ENCODE data around the gene REP15.
"Not testable (repeated sequence)": the region's sequence is repeated elsewhere in the genome, so short reads cannot be mapped to it uniquely, and the experiment has no call there.

Gene REP15, protein sequence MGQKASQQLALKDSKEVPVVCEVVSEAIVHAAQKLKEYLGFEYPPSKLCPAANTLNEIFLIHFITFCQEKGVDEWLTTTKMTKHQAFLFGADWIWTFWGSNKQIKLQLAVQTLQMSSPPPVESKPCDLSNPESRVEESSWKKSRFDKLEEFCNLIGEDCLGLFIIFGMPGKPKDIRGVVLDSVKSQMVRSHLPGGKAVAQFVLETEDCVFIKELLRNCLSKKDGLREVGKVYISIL

DNA sequence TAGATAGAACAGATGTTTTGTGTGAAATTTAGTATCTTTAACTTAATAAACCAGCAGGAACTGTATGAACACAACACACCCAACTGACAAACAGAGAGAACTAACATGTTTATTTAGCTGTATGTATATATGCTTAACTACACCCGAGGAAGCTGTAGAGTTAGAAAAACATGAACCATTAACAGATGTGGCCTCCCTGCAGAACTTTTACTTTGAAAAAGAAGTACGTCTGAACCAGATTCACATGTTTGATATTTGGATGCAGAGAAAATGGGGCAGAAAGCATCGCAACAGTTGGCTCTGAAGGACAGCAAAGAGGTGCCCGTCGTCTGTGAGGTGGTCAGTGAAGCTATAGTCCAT lies at the start of gene REP15:
Gene REP15 (plus strand): TSS at position 155 of the 360 bp plus-strand sequence. CDS start 116 bp downstream, at position 271.
- DNase-seq (ENCODE audit: extremely low read depth in 1 of 2, low read depth in 1 of 2), result no peak

DNA sequence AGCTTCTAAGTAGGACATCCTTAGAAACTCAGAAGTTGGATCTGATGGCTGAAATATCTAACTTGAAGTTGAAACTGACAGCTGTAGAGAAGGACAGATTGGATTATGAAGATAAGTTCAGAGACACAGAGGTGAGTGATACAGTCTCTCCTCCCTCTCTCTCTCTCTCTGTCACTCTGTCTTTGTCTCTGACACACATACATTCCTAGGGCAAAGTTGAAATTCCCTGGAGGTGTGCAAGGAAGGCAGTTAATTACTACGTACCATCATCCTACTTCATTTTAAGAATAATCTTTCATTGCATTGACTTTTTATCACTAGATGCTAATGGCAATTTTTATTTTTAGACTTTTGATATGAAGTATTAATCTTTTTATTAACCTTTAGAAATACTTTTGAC lies 46.2 kb upstream of the REP15 start:
- DNase-seq (ENCODE audit: extremely low read depth in 1 of 2, low read depth in 1 of 2), result no peak

DNA sequence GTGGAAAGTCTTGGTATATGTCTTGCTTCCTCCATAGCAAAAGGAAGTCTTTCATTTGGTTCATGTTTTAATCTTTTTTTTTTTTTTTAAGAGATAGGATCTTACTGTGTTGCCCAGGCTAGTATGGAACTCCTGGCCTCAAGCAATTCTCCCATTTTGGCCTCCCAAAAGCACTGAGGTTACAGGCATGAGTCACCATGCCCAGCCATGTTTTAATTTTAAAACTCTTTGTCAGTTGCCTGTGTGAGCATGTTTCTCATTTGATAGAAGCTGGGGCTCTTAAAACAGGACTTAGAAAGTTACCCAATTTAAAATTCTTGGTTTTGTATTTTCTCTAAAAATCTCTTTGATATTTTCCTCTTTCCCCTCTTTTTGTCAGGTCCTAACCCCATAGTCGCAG lies 45.0 kb upstream of the REP15 start:
- DNase-seq (ENCODE audit: extremely low read depth in 1 of 2, low read depth in 1 of 2), result no peak

DNA sequence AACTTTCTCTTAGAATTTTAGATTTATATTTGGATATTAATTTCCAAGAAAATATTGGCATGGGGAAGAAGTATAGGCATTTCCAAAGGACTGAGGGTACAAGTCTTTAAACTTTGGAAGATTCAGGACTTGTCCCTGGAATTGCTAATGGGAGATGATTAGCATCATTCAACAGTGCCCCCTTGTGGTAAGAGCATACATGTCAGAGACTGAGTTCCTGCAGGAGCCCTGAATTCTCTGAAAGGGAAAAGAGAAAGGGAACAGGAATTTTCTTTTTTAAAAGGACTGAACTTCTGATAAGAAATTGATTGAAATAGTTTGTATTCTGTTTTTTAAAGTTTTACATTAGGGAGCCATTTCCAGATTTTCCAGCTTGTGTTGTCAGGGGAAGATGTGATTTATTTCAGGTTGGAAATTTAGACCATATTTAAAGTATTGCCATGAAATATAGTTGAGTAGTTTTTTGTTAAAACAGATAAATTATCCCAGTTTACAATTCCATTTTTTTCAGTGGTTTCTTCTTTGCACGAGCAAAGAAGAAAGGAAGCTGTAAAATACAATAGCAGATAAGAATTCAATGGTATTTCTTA lies 44.0 kb upstream of the REP15 start:
- DNase-seq (ENCODE audit: extremely low read depth in 1 of 2, low read depth in 1 of 2), result no peak

DNA sequence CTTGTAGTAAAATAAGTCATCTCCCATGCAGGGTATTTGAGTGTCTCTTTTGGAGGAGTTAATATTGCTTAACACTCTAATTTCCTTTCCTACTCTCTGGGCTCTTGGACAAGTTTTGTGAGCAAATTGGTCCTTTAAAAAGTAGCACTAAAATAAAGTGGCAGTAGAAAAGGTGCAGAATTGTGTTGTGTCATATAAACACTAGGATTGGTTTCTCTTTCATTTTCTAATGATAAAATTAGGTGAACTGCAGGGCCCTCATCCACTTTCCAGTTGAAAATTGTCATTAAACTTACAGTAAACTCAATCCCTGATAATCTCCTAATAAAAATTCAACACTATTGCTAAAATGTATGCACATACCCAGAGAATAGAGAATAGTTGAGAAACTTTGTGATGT lies 42.6 kb upstream of the REP15 start:
- DNase-seq (ENCODE audit: extremely low read depth in 1 of 2, low read depth in 1 of 2), result no peak

DNA sequence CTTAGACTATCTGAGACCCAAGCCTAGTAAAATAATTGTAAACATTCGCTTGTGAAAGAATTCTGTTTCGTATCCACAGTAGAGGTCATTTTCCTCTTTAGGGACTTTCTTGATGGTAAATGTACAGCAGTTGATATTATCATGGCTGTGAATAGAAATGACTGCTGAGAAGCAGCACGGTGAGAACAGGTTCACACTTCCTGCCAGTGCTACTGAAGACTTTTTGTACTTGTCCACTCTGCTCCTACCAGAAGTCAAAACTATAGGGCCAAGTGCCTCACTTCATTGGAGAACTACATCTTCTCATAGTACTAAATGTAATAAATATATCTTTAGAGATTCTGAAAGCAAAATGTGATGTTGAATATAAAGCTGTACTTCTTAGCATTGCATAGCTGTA lies 40.8 kb upstream of the REP15 start:
- DNase-seq (ENCODE audit: extremely low read depth in 1 of 2, low read depth in 1 of 2), result not testable (repeated sequence)

DNA sequence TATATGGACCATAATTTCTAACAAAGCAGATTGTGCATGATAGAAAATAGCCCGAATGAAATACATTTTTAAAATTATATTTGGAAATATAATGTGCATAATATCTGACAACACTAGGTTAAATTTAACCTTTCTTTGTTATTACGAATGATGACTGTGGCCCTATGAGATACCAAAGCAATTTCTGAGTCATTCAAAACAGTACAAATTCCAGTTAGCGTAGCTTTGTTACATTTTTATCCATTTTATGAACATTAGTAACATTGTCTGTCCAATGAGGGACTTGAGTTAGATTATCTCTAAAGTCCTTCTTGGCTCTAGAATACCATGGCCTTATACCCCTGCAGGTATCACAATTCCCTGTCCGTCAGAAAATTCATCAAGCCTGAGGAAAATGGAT lies 39.0 kb upstream of the REP15 start:
- no peak for DNase-seq (ENCODE audit: extremely low read depth in 1 of 2, low read depth in 1 of 2)

DNA sequence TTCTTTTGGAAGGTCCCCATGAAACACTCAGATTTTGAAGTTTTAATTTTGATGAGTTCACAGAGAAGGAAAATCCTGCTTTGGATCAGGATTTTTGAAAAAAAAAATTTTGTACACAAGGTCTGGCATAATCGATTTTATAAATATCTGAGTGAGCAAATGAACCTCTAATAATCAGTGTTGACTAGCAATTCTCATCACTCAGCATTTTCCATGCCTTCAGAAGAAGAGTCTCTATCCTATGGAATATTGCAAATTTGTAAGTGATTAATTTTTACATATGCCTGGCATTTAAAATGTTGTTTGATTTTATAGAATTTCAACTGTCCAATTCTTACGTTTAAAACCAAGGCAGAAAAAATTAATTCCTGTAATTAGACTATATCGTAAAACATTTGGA lies 30.5 kb upstream of the REP15 start:
- no peak for DNase-seq (ENCODE audit: extremely low read depth in 1 of 2, low read depth in 1 of 2)

DNA sequence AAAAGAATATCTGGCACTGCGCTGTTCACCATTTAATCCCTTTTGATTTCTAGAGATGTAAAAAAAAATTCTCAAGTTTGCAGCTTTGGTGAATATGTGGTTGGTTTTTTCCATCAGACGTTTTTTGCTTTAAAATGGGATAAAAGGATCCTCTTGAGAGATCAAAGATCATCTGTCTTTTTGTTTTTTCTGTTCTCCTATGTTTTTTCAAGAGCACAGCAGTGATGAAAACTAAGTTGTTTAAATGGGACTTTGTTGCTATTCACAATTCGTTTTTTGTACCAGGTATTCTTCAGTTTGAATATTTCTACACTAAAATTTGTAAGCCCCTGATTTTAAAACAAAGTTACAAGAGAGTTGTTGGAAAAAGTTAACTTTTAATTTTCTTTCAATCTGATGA lies 29.7 kb upstream of the REP15 start:
- DNase-seq (ENCODE audit: extremely low read depth in 1 of 2, low read depth in 1 of 2), result no peak

DNA sequence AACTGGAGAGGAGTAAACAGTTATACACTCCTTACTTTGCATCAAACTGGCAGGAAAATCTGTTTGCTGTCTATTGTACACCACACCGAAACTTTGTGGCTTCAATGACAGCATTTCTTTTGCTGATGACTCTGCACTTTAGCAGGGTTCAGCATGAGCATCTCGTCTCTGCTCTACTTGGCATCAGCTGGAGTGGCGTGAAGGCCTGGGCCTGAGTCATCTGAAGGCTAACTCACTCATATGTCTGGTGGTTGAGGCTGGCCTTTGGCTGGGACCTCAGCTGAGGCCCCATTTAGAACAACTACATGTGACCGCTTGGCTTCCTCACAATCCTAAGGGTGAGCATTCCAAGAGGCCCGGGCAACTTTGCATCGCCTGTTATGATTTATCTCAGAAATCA lies 28.7 kb upstream of the REP15 start:
- no peak for DNase-seq (ENCODE audit: extremely low read depth in 1 of 2, low read depth in 1 of 2)

DNA sequence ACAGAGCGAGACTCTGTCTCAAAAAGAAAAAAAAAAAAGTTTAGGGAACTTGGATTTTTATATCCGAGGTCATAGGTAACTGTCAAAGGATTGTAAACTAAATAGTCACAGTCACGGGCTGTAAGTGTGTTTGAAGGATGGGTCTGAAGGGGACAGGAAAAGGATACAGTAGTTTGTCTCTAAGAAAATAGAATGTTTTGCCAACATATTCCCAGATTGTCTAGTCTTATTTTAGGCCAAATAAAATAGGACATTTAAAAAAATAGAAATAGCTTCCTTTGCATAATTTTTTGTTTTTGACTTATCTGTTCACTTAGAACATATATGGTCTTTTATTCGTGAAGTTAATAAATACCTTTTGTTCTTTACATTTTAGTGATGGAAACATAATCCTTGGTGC lies 24.2 kb upstream of the REP15 start:
- DNase-seq (ENCODE audit: extremely low read depth in 1 of 2, low read depth in 1 of 2), result no peak

DNA sequence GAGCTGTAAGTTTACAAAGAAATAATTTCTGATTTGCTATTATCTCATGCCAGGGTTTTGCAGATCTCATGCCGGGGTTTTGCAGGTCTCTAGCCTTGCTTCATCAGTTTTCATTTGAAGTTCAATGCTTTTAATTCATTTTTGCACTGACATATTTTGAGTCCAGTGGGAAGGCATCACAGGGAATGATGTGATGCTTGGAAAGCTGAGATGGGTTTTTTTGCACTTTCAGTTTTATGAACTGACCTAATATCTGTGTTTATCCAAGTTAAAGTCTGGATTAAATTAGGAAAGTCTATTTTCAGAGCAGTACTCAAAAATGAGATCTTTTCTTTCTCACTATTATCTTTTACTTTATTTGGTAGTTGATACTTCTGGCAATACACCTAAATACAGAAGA lies 23.6 kb upstream of the REP15 start:
- no peak for DNase-seq (ENCODE audit: extremely low read depth in 1 of 2, low read depth in 1 of 2)

DNA sequence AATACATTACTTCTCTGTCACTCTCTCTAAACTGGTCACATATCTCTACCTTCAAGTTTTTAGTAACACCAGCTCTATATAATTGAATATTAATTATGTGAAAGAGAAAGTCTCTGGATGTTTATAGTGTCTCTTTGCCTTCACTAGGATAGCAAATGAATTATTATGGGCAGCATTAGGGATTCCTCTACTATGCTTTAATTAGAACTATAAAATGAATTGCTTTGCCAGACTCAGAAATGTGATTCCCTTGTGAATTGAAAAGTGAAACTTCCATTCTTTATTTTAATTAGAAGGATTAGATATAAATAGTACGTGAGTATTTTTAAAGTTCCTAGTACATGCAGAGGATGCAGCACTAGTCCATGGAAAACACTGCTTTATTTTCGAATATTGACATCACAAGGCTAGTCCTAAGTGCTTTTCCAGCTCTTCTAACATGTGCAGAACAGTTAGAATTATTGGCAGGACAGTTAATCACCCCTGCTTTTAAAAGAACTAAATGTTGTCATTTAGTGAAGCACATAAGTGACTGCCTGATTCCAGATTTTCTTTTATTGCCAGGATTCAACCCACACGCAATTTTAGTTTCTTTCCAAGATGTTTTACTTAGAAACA lies 23.0 kb upstream of the REP15 start:
- DNase-seq (ENCODE audit: extremely low read depth in 1 of 2, low read depth in 1 of 2), result no peak

DNA sequence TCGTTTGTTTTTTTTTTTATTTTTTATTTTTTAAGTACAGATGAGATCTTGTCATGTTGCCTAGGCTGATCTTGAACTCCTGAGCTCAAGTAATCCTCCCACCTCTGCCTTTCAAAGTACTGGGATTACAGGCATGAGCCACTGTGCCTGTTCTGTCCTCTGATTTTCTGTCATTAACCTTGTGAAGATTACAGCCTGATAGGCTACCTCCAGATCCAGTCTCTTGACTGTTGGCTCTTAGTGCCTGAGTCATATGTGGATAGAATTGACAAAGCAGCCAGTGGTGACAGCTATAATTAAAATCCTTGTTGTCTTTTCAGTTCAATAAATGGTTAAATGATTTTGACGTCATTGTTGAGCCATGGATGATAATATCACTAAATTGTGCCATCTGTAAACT lies 21.3 kb upstream of the REP15 start:
- DNase-seq (ENCODE audit: extremely low read depth in 1 of 2, low read depth in 1 of 2), result no peak

DNA sequence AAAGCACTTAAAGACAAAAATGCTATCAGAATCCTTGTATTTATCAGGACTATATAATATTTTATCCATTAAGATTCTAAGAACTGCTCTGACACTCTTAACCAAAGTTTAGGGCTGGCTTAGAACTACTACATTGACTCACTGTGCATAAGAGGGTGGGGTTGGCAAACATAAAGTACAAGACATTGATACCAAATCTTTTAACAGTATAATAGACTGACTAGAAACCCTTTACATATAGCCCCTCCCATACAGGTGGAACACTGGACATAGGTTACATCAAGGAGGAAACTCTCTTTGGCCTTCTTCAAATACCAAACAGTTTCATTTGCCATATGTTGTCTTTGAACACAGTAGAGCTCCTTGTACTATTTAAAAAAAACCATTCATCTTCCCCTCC lies 15.6 kb upstream of the REP15 start:
- DNase-seq (ENCODE audit: extremely low read depth in 1 of 2, low read depth in 1 of 2), result no peak

DNA sequence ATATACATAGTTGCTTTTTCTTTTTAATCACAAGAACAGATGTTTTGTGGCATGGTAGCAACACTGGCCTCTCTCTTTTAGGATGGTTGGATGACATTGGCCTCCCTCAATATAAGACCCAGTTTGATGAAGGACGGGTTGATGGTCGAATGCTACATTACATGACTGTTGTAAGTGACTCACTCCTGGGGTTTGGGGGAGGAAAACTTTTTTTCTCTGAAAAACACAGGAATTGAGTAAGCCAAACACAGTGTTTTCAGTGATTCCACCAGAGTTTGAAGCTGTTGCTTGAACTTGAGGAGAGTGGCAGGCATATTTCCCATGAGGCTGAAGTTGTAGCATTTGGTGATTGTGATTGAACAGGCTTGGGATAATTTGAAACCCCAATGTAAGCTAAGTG lies 13.7 kb upstream of the REP15 start:
- DNase-seq (ENCODE audit: extremely low read depth in 1 of 2, low read depth in 1 of 2), result no peak

DNA sequence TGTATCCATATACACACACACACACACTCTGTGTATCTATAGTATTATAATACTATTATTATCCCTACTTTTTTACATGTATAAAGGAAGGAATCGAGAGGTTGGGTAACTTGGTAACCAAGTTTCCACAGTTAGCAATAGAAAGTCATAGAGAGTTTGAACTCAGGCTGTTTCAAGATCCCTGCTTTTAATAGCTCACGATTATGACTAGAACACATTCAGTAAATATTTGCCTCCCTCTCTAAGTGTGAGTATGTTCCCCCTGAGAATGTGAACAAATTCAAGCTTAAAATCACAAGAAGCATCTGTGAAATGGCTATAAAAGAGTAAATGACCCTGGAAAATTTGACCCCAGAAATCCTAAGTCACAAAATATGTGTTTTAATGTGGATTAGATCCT lies 11.0 kb upstream of the REP15 start:
- no peak for DNase-seq (ENCODE audit: extremely low read depth in 1 of 2, low read depth in 1 of 2)

DNA sequence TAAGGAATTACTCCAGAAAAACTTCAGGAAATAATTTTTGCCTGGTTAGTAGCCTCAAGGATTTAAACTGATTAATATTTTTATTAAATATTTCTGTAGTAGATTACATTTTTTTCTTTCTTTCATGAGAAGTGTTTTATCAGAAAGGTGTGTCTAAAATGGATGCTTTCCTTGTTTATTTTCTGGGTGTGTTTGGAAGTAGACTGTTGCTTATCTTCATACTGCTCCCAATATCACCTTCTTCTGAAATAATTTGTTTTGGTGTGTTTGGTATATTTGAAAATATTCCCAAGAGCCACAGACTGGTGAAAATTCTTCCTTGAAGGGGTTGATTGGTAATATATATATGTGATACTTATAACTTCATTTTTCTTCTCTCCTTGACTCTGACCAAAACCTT lies 10.1 kb upstream of the REP15 start:
- DNase-seq (ENCODE audit: extremely low read depth in 1 of 2, low read depth in 1 of 2), result no peak

DNA sequence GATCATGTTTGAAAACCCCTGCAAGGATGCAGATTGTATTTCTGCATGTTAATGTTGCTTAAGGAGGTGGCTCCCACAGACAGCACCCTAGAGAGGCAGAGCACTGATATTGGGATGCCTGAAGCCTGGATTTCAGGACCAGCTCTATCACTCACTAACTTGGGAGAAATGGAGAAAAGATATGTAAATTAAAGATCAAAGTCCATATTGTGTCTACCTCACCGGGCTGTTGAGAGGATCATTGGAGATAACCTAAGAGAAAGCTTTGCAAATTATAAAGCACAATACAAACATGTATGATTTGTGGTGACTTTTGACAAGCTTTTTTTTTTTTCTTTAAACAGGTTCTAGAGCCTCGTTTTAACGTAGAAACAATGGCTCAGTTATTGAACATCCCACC lies 7.6 kb upstream of the REP15 start:
- no peak for DNase-seq (ENCODE audit: extremely low read depth in 1 of 2, low read depth in 1 of 2)

DNA sequence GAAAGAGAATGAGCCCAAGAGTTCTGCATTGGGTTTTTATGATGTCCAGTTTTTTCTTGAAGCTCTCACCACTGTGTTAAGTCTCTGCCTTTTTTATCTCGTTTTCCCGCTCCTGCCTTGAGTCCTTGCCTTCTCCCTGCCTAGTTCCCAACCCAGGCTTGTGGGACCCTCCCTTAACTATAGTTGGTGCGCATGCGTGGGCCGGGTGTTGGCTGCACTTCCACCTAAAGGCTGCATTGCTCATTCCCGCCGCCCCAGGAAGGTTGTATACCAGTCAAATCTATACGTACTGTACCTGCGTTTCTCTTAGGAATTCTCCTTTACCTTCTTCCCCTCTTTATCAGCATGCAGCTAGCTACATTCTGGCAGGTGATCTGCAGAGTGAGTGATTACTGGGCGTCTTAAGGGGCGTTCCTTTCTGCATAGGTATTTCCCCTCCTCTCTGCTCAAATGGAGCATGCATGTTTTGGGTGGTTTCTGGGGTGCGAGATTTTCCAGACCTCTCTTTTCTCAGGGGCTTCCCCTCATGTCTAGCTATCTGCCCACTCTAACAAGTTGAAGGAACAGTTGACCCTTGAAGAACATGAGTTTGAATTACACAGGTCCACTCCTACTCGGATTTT lies 6.6 kb upstream of the REP15 start:
- no peak for DNase-seq (ENCODE audit: extremely low read depth in 1 of 2, low read depth in 1 of 2)

DNA sequence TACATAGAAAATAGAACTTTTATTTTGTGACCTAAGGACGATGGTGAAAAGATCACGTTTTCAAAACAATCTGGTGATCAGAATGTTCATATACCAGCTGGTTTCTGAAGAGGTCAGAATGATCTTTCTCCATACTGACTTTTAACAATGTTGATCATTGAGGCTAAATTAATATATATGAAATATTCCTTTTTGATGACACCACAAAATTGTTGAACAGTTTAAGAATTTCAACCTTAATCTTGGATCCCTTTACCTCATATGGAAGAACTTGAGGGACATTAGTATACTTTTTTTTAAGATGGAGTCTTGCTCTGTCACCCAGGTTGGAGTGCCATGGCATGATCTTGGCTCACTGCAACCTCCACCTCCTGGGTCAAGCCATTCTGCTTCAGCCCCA lies 2.8 kb upstream of the REP15 start:
- no peak for DNase-seq (ENCODE audit: extremely low read depth in 1 of 2, low read depth in 1 of 2)

DNA sequence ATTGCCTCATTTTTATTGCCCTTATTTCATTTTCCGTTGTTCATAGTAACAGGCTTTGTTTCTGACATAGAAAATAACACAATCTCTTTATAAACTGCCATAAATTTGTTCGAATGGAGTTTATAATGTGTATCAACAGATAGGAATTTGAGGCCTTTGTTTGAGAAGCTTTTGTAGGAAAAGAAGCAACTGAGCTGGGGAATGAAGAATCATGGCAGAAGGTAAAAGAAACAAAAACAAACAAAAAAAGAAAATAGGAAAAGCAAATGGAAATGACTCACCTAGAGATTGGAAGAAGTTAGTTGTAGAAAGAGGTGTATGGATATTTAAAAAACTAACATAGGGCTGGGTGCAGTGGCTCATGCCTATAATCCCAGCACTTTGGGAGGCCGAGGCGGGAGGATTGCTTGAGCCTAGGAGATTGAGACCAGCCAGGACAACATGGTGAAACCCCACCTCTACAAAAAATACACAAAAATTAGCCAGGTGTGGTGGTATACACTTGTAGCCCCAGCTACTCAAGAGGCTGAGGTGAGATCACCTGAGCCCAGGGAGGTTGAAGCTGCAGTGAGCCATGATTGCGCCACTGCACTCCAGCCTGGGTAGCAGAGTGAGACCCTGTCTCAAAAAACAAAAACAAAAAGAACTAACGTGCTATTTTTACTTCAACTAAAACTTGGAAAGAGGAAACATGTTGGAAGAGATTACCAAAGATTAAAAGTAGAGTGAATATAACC lies 523 bp upstream of the REP15 start:
- DNase-seq (ENCODE audit: extremely low read depth in 1 of 2, low read depth in 1 of 2), result no peak

All from activated CD8-positive, alpha-beta memory T cell treated with anti-CD3 and anti-CD28 coated beads for 1 hour (primary cell).